ENCODE measurements around the gene SLC27A1. TPM values are rescaled to one million over a fixed set of nuclear protein-coding genes. Genes with fewer than 3 reads are reported as not detected.

Gene SLC27A1
- total and polyA plus RNA-seq, 2 experiments from 2014 or later = 8.6 to 8.7 TPM

DNA sequence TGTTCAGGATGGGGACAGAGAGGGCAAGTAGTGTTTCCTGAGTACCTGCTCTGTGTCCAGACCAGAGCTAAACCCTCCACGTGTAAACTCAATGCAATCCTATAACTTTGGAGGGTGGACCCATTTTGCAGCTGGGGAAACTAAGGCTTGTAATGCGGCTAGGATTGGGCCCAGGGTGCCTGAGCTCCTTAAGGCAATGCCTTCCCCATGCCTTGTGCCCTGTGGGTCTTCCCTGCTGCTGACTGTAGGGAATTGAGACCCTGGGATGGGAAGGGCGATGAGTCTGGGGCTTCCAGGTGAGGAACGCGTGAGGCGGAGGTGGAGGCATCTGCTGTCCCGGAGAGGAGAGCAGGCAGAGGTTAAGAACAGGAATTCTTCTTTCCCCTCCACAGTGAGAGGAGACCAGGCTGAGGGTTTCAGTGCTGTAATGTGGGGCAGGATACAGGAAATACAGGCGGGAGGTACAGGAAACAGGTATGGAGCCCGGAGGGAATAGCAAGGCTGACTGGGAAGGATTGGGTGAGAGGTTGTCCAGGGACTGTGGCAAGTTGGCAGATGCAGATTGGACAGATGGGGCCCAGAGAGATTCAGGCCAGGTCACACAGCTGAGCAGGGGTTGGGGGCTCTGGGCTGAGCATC, 19.2 kb downstream of the SLC27A1 start:
- Histone ChIP-seq H3K4me2 (no peak overlapping the region), H2AFZ (no peak overlapping the region), H3K9me3 (ENCODE audit: low read depth) (no peaks in the 10 kb centered on the region), H3K27me3 (no peaks in the 10 kb centered on the region), H3K4me3 (no peak overlapping the region), H3K36me3 (replicated peaks; ENCODE audit: insufficient read depth, low read depth) (no peaks in the 10 kb centered on the region), H3K27ac (no peak overlapping the region), H4K20me1 (ENCODE audit: insufficient read depth, poor library complexity, severe bottlenecking) (no peaks in the 10 kb centered on the region), H3K79me2 (no peaks in the 10 kb centered on the region), H3K9me2 (replicated peaks; ENCODE audit: insufficient read depth) (no peaks in the 10 kb centered on the region), H3K4me1 (ENCODE audit: insufficient read depth) (peaks cover 9% of the 10 kb centered on the region)
- 81% methylated on average over 9 of the region's 9 CpGs for WGBS (ENCODE audit: low lambda C conversion rate, missing lambda C conversion rate)
- TF ChIP-seq EZH2phosphoT487 (IDR thresholded peaks at IDR 0.05; ENCODE audit: low read depth, severe bottlenecking, unreplicated experiment) = no peak
- TF ChIP-seq CTCF (IDR thresholded peaks at IDR 0.05; ENCODE audit: poor library complexity) = no peak
- no peak for TF ChIP-seq EZH2 (IDR thresholded peaks at IDR 0.05; ENCODE audit: borderline replicate concordance)
- no peak for DNase-seq (ENCODE audit: low spot score)

- DNase-seq (ENCODE audit: low spot score) = no peak
- WGBS (ENCODE audit: low lambda C conversion rate, missing lambda C conversion rate) = 75% methylated on average over 4 of the region's 4 CpGs
- H3K36me3 ChIP-seq (replicated peaks; ENCODE audit: insufficient read depth, low read depth) = no peaks in the 10 kb centered on the region
- peaks cover 9% of the 10 kb centered on the region for H3K4me1 ChIP-seq (ENCODE audit: insufficient read depth)
- H3K9me2 ChIP-seq (replicated peaks; ENCODE audit: insufficient read depth) = no peaks in the 10 kb centered on the region
- no peaks in the 10 kb centered on the region for H4K20me1 ChIP-seq (ENCODE audit: insufficient read depth, poor library complexity, severe bottlenecking)
- no peak overlapping the region for H2AFZ ChIP-seq
- no peaks in the 10 kb centered on the region for H3K27me3 ChIP-seq
- no peaks in the 10 kb centered on the region for H3K79me2 ChIP-seq
- H3K9me3 ChIP-seq (ENCODE audit: low read depth) = no peaks in the 10 kb centered on the region
- TF ChIP-seq EZH2phosphoT487 (IDR thresholded peaks at IDR 0.05; ENCODE audit: low read depth, severe bottlenecking, unreplicated experiment) (no peak), EZH2 (IDR thresholded peaks at IDR 0.05; ENCODE audit: borderline replicate concordance) (no peak), CTCF (IDR thresholded peaks at IDR 0.05; ENCODE audit: poor library complexity) (no peak)
- H3K4me2 ChIP-seq = no peak overlapping the region
- H3K27ac ChIP-seq = no peak overlapping the region
- H3K4me3 ChIP-seq = no peak overlapping the region
Observed at GRCh38 chr19:17490411-17490810, 20.1 kb downstream of the SLC27A1 start.

- H3K9me2 ChIP-seq (replicated peaks; ENCODE audit: insufficient read depth) = no peaks in the 10 kb centered on the region
- peaks cover 9% of the 10 kb centered on the region for H3K4me1 ChIP-seq (ENCODE audit: insufficient read depth)
- no peaks in the 10 kb centered on the region for H3K36me3 ChIP-seq (replicated peaks; ENCODE audit: insufficient read depth, low read depth)
- WGBS (ENCODE audit: low lambda C conversion rate, missing lambda C conversion rate) = 92% methylated on average over 5 of the region's 5 CpGs
- H3K27me3 ChIP-seq = no peaks in the 10 kb centered on the region
- no peak overlapping the region for H3K4me2 ChIP-seq
- no peak overlapping the region for H2AFZ ChIP-seq
- H3K79me2 ChIP-seq = no peaks in the 10 kb centered on the region
- DNase-seq (ENCODE audit: low spot score) = no peak
- no peaks in the 10 kb centered on the region for H3K9me3 ChIP-seq (ENCODE audit: low read depth)
- no peak for TF ChIP-seq EZH2phosphoT487 (IDR thresholded peaks at IDR 0.05; ENCODE audit: low read depth, severe bottlenecking, unreplicated experiment)
- no peak for TF ChIP-seq CTCF (IDR thresholded peaks at IDR 0.05; ENCODE audit: poor library complexity)
- no peak for TF ChIP-seq EZH2 (IDR thresholded peaks at IDR 0.05; ENCODE audit: borderline replicate concordance)
- H3K4me3 ChIP-seq = no peak overlapping the region
- H3K27ac ChIP-seq = no peak overlapping the region
- no peaks in the 10 kb centered on the region for H4K20me1 ChIP-seq (ENCODE audit: insufficient read depth, poor library complexity, severe bottlenecking)
Observed at GRCh38 chr19:17491287-17491686, 21.0 kb downstream of the SLC27A1 start.
